Vagina (tissue), 2 donors: ENCODE results near the gene CASP12. TPM values are rescaled to one million over a fixed set of nuclear protein-coding genes. Genes with fewer than 3 reads are reported as not detected.

ENCODE experiments used
- DNase-seq, 2 donors: peaks; one replicate each; pipeline ENCODE4 v3.0.0-alpha.2; 2017; ENCODE audit errors: extremely low spot score in 2 of 2
- H3K27ac ChIP-seq: fragments of 200-600 bp; sonication (generic); one replicate; pipeline ENCODE4 v1.5.1; 2019
- H3K27me3 ChIP-seq: fragments of 200-600 bp; sonication (generic); one replicate; pipeline ENCODE4 v1.5.1; 2019
- H3K36me3 ChIP-seq, 2 donors: fragments of 200-600 bp; sonication (generic); one replicate each; pipeline ENCODE4 v1.5.1; 2017 to 2019
- H3K4me1 ChIP-seq: fragments of 200-600 bp; sonication (generic); one replicate; pipeline ENCODE4 v1.5.1; 2019
- H3K4me3 ChIP-seq, 2 donors: fragments of 200-600 bp; sonication (generic); 1 replicate in 1 of 2; 2 replicates in 1 of 2; pipeline ENCODE4 v1.5.1; 2016 to 2019
- H3K9me3 ChIP-seq: fragments of 200-600 bp; sonication (generic); one replicate; pipeline ENCODE4 v1.5.1; 2019
- CTCF ChIP-seq, 3 experiments: fragments of 450-650 bp in 2 of 3; fragments of 200-600 bp in 1 of 3; sonication (generic) in 1 of 3; IDR thresholded peaks; one replicate each; pipeline ENCODE4 v1.5.1; 2017 to 2019; ENCODE audit warnings: antibody characterized with exemption in 3 of 3, mild to moderate bottlenecking in 2 of 3, moderate library complexity in 2 of 3
- POLR2A ChIP-seq, 2 donors: fragments of 450-650 bp; IDR thresholded peaks; one replicate each; pipeline ENCODE4 v1.6.1; 2017; ENCODE audit warnings: antibody characterized with exemption in 2 of 2, mild to moderate bottlenecking in 2 of 2, moderate library complexity in 2 of 2
- POLR2AphosphoS5 ChIP-seq, 2 donors: sonication (generic); formaldehyde crosslinking; IDR thresholded peaks; one replicate each; pipeline ENCODE4 v1.9.0; 2017; ENCODE audit warnings: antibody characterized with exemption in 2 of 2, mild to moderate bottlenecking in 2 of 2, low read depth in 1 of 2; ENCODE audit not compliant: insufficient read depth in 1 of 2
- intact Hi-C: fragments of 100-400 bp; cut with DNase I; formaldehyde crosslinking; loops from one replicate; pipeline ENCODE4 v1.15.1; 2023
- total RNA-seq: library from RNA; depleted of rRNA; stranded (reverse); fragments of >200 nt; gene quantifications from one replicate; pipeline ENCODE4 v1.2.3, GENCODE V29; 2016

CASP12 gene
- total RNA-seq, 1 donor from 2014 or later: 7.4 TPM

DNA sequence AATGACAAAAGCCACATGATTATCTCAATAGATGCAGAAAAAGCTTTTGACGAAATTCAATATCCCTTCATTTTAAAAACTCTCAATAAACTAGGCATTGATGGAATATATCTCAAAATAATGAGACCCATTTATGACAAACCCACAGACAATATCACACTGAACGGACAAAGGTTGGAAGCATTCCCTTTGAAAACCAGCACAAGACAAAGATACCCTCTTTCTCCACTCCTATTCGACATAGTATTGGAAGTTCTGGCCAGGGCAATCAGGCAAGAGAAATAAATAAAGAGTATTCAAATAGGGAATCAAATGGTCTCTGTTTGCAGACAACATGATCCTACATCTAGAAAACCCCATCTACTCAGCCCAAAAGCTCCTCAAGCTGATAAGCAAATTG lies 52.0 kb downstream of the CASP12 start:
- Histone ChIP-seq H3K36me3 (no peaks in the 10 kb centered on the region), H3K4me3 (no peak overlapping the region), H3K27me3 (no peaks in the 10 kb centered on the region), H3K27ac (no peak overlapping the region), H3K9me3 (no peaks in the 10 kb centered on the region), H3K4me1 (no peaks in the 10 kb centered on the region)
- DNase-seq: no peak
- intact Hi-C loops: no loop called here
- no peak for TF ChIP-seq POLR2A (IDR thresholded peaks at IDR 0.05)
- no peak for TF ChIP-seq CTCF (IDR thresholded peaks at IDR 0.05)
- TF ChIP-seq POLR2AphosphoS5 (IDR thresholded peaks at IDR 0.05; ENCODE audit: insufficient read depth in 1 of 2, low read depth in 1 of 2): no peak

DNA sequence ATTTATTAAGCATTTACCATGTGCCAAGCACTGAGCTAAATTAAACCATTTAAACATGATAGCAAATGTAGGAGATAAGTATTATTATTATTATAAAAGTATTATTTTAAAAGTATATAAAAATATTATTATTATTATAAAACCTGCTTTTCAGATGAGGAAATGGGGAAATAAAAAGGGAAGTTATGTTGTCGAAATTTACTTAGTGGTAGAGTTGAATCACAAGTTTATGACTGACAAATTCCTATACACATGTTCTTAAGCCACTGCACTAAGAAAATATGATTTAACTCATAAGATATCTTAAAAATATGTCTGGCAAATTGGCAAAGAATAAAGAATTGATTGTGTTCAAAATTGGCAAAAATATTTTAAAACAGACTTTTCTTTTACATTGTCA lies 53.8 kb downstream of the CASP12 start:
- no peak for DNase-seq
- intact Hi-C loops: no loop called here
- Histone ChIP-seq H3K4me1 (no peaks in the 10 kb centered on the region), H3K27ac (no peak overlapping the region), H3K27me3 (no peaks in the 10 kb centered on the region), H3K9me3 (no peaks in the 10 kb centered on the region), H3K36me3 (no peaks in the 10 kb centered on the region), H3K4me3 (no peak overlapping the region)
- TF ChIP-seq CTCF (IDR thresholded peaks at IDR 0.05) (no peak), POLR2A (IDR thresholded peaks at IDR 0.05) (no peak), POLR2AphosphoS5 (IDR thresholded peaks at IDR 0.05; ENCODE audit: insufficient read depth in 1 of 2, low read depth in 1 of 2) (no peak)

- Histone ChIP-seq H3K27ac (no peak overlapping the region), H3K36me3 (no peaks in the 10 kb centered on the region), H3K4me1 (no peaks in the 10 kb centered on the region), H3K27me3 (no peaks in the 10 kb centered on the region), H3K9me3 (peaks cover 4% of the 10 kb centered on the region), H3K4me3 (no peak overlapping the region)
- DNase-seq: no peak
- TF ChIP-seq POLR2A (IDR thresholded peaks at IDR 0.05): no peak
- TF ChIP-seq CTCF (IDR thresholded peaks at IDR 0.05): no peak
- no peak for TF ChIP-seq POLR2AphosphoS5 (IDR thresholded peaks at IDR 0.05; ENCODE audit: insufficient read depth in 1 of 2, low read depth in 1 of 2)
- intact Hi-C loops: no loop called here
These were observed 55.0 kb downstream of the CASP12 start for GRCh38 chr11:104843150-104843836.

- no peak overlapping the region for H3K27ac ChIP-seq
- TF ChIP-seq CTCF (IDR thresholded peaks at IDR 0.05) (no peak), POLR2AphosphoS5 (IDR thresholded peaks at IDR 0.05; ENCODE audit: insufficient read depth in 1 of 2, low read depth in 1 of 2) (no peak), POLR2A (IDR thresholded peaks at IDR 0.05) (no peak)
- no peak for DNase-seq
- no peaks in the 10 kb centered on the region for H3K36me3 ChIP-seq
- no peak overlapping the region for H3K4me3 ChIP-seq
- peaks cover 4% of the 10 kb centered on the region for H3K9me3 ChIP-seq
- H3K4me1 ChIP-seq: no peaks in the 10 kb centered on the region
- no peaks in the 10 kb centered on the region for H3K27me3 ChIP-seq
- intact Hi-C loops: no loop called here
These were observed 56.2 kb downstream of the CASP12 start for GRCh38 chr11:104841973-104842525.

DNA sequence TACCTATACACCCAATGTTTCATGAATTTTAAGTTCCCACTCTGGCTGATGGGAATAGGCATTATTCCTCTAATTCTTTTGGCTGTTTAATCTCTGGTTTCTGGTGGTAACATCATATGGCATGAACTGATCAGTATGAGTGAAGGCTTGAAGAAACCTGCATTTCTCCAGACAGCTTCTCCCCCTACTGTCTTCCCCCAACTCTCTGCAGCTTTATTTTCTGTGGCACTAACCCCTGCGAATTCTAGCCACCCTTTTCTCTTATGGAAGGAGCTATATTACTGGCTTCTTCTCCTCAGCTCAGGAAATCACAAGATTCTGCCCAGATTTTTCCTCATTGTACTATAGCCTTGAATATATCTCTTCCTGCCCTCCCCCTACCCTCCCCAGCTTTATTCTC lies 57.1 kb downstream of the CASP12 start:
- H3K4me1 ChIP-seq: no peaks in the 10 kb centered on the region
- H3K27me3 ChIP-seq: no peaks in the 10 kb centered on the region
- no peak for TF ChIP-seq CTCF (IDR thresholded peaks at IDR 0.05)
- no peak for TF ChIP-seq POLR2AphosphoS5 (IDR thresholded peaks at IDR 0.05; ENCODE audit: insufficient read depth in 1 of 2, low read depth in 1 of 2)
- no peak for TF ChIP-seq POLR2A (IDR thresholded peaks at IDR 0.05)

More for the DNA sequence above, 57.1 kb downstream of the CASP12 start:
- DNase-seq: no peak
- no peak overlapping the region for H3K4me3 ChIP-seq
- peaks cover 4% of the 10 kb centered on the region for H3K9me3 ChIP-seq
- H3K27ac ChIP-seq: no peak overlapping the region
- H3K36me3 ChIP-seq: no peaks in the 10 kb centered on the region
- intact Hi-C loops: no loop called here
